Mesendoderm (in vitro differentiated cells): ENCODE results near the gene GMFB.

Experiments
- DNase-seq: peaks from one replicate; pipeline ENCODE4 v3.0.0; 2013
- H2AK5ac ChIP-seq: 2 replicates; pipeline ENCODE4 v1.6.1; 2013; ENCODE audit warnings: low read length, inconsistent platforms
- H2BK120ac ChIP-seq: 2 replicates; pipeline ENCODE4 v1.6.1; 2013; ENCODE audit warnings: low read depth, mild to moderate bottlenecking, low read length, moderate library complexity, mixed read lengths
- H2BK15ac ChIP-seq: replicated peaks from 2 replicates; pipeline ENCODE4 v1.6.1; 2013; ENCODE audit warnings: low read depth, mild to moderate bottlenecking, moderate library complexity
- H2BK5ac ChIP-seq: 2 replicates; pipeline ENCODE4 v1.6.1; 2013; ENCODE audit warnings: low read length, inconsistent platforms
- H3K18ac ChIP-seq: 2 replicates; pipeline ENCODE4 v1.6.1; 2013; ENCODE audit warnings: mild to moderate bottlenecking, low read length, mixed read lengths
- H3K23ac ChIP-seq: one replicate; pipeline ENCODE4 v1.6.1; 2013; ENCODE audit warnings: low read length
- H3K27ac ChIP-seq: 2 replicates; pipeline ENCODE4 v1.5.1; 2013; ENCODE audit warnings: low read depth, mild to moderate bottlenecking, inconsistent platforms, low read length, moderate library complexity
- H3K27me3 ChIP-seq: 2 replicates; pipeline ENCODE4 v1.6.1; 2013; ENCODE audit warnings: low read length, control low read depth, mild to moderate bottlenecking, inconsistent platforms; ENCODE audit not compliant: insufficient read depth, poor library complexity
- H3K36me3 ChIP-seq: 2 replicates; pipeline ENCODE4 v1.6.1; 2013; ENCODE audit warnings: low read length, inconsistent platforms; ENCODE audit not compliant: control insufficient read depth, insufficient read depth
- H3K4ac ChIP-seq: one replicate; pipeline ENCODE4 v1.6.1; 2013; ENCODE audit warnings: low read depth, mild to moderate bottlenecking, low read length, moderate library complexity
- H3K4me1 ChIP-seq: 2 replicates; pipeline ENCODE4 v1.6.1; 2013; ENCODE audit warnings: low read depth, low read length, inconsistent platforms; ENCODE audit not compliant: control insufficient read depth
- H3K4me2 ChIP-seq: 2 replicates; pipeline ENCODE4 v1.6.1; 2013; ENCODE audit warnings: low read length
- H3K4me3 ChIP-seq: 2 replicates; pipeline ENCODE4 v1.5.1; 2013; ENCODE audit warnings: mild to moderate bottlenecking, low read length
- H3K56ac ChIP-seq: one replicate; pipeline ENCODE4 v1.6.1; 2013; ENCODE audit warnings: low read length
- H3K79me1 ChIP-seq: 2 replicates; pipeline ENCODE4 v1.6.1; 2013; ENCODE audit warnings: low read length, inconsistent platforms
- H3K79me2 ChIP-seq: 2 replicates; pipeline ENCODE4 v1.6.1; 2013; ENCODE audit warnings: mild to moderate bottlenecking, low read length; ENCODE audit not compliant: control insufficient read depth, insufficient read depth
- H3K9ac ChIP-seq: 2 replicates; pipeline ENCODE4 v1.6.1; 2013; ENCODE audit warnings: low read length, inconsistent platforms
- H4K5ac ChIP-seq: one replicate; pipeline ENCODE4 v1.6.1; 2013; ENCODE audit warnings: low read length
- H4K8ac ChIP-seq: one replicate; pipeline ENCODE4 v1.6.1; 2013; ENCODE audit warnings: low read depth, mild to moderate bottlenecking, control low read depth, low read length, moderate library complexity
- WGBS: extraction: QIAGEN DNeasy Blood & Tissue Kit; methylation state at CpG from one replicate; pipeline ENCODE4 v1.1.7; 2013; ENCODE audit warnings: low lambda C conversion rate, missing lambda C conversion rate; ENCODE audit not compliant: insufficient coverage; ENCODE audit errors: extremely low coverage; 5-methylcytosine and 5-hydroxymethylcytosine counted together

GMFB gene

DNA sequence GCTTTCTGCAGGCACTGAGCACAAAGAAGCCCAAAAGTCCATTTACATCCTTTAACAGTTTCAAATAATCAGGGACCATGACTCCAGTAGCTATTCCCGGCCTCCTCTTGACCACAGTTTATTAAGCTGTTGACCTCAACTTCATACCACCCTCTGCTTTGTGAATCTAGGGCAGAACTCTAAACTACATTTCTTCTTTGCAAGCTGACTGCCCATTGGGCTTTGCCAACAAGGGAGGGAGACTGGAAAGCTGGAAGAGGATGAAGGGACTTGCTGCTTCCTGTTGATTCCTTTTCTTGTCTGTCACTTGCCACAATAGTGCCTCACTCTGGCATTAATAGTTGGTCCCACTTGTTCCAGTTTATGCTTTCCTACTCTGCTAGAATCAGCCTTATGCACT is 23.6 kb upstream of the GMFB start:
- no peak overlapping the region for H3K9ac ChIP-seq
- no peaks in the 10 kb centered on the region for H3K27me3 ChIP-seq
- peaks cover 19% of the 10 kb centered on the region for H3K79me1 ChIP-seq
- no peak for DNase-seq
- H2AK5ac ChIP-seq, result no peak overlapping the region
- peaks cover 5% of the 10 kb centered on the region for H3K4me1 ChIP-seq
- no peak overlapping the region for H4K5ac ChIP-seq
- no peak overlapping the region for H4K8ac ChIP-seq
- no CpG with 5 or more reads among the region's 1 CpG for whole genome bisulfite sequencing
- H3K23ac ChIP-seq, result no peak overlapping the region
- peak overlapping the region; percentile 15 for H3K56ac ChIP-seq
- H2BK15ac ChIP-seq, result no peak overlapping the region
- H2BK5ac ChIP-seq, result no peak overlapping the region
- H2BK120ac ChIP-seq, result no peak overlapping the region
- peaks cover 28% of the 10 kb centered on the region for H3K79me2 ChIP-seq
- H3K18ac ChIP-seq, result no peak overlapping the region
- no peak overlapping the region for H3K4me2 ChIP-seq
- no peak overlapping the region for H3K4ac ChIP-seq
- H3K27ac ChIP-seq, result no peak overlapping the region
- no peaks in the 10 kb centered on the region for H3K36me3 ChIP-seq
- H3K4me3 ChIP-seq, result no peak overlapping the region

DNA sequence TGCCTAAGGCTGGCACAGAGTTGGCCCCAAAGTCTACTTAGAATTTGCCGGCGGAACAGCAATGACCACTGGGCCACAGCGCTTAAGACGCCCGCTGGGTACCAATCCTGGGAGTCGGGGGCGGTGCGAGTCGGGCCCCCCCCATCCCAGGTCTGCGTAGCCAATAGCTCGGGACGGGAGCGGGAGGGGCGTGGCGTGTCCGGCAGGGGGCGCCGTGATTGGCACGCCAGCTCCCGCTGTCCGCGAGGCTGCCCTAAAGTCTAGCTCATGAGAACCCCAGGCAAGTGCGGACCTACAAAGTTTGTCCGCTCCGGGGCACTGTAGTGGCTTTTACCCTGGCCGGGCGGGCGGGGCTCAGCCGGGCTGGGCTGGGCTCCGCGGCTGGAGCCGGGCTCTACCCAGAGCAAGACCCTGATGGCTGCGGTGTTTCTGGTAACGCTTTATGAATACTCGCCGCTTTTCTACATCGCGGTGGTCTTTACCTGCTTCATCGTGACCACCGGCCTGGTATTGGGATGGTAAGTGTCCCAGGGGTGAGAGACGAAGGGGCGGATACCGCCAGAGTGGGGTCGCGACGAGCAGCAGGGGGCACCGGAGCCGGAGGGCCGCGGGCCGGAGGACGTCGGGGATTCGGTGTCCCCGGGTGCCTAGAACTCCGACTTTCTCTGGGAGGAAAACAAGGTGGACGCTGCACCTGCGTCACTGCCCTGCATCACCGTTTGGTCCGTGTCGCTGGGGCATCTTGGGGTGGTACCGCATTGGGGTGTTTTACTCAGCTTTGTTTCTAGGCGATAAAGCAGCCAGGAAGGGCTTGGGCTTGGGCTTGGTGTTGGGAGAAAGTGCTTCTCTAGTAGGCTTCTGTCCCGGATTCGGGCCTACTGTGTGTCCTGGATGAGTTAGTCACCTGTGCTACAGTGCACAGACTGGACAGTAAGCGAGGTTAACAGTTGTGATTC is 21.0 kb upstream of the GMFB start, which contains the start of gene CGRRF1:
Gene CGRRF1 (plus strand): TSS at position 361 of the 956 bp plus-strand sequence. CDS start 54 bp downstream, at position 415.
- H2BK120ac ChIP-seq, result no peak within 1 kb of the TSS
- peak; percentile 99 for DNase-seq
- peak within 1 kb of the TSS; percentile 88 for H3K56ac ChIP-seq
- H2AK5ac ChIP-seq, result no peak within 1 kb of the TSS
- no peaks in the 10 kb centered on the region for H3K36me3 ChIP-seq
- peaks cover 19% of the 10 kb centered on the region for H3K79me1 ChIP-seq
- no peak within 1 kb of the TSS for H4K5ac ChIP-seq
- peak within 1 kb of the TSS; percentile 70 for H4K8ac ChIP-seq
- H3K4ac ChIP-seq, result peak within 1 kb of the TSS; percentile 26
- no peak within 1 kb of the TSS for H3K27ac ChIP-seq
- peak within 1 kb of the TSS; percentile 24 for H3K18ac ChIP-seq
- H3K4me2 ChIP-seq, result peak within 1 kb of the TSS; percentile 87
- no peak within 1 kb of the TSS for H2BK5ac ChIP-seq
- no peak within 1 kb of the TSS for H2BK15ac ChIP-seq
- H3K4me3 ChIP-seq, result peak within 1 kb of the TSS; percentile 65
- peaks cover 28% of the 10 kb centered on the region for H3K79me2 ChIP-seq
- peaks cover 5% of the 10 kb centered on the region for H3K4me1 ChIP-seq
- no CpG with 5 or more reads among the region's 66 CpGs for WGBS
- H3K23ac ChIP-seq, result no peak within 1 kb of the TSS
- H3K9ac ChIP-seq, result peak within 1 kb of the TSS; percentile 75
- H3K27me3 ChIP-seq, result no peaks in the 10 kb centered on the region

DNA sequence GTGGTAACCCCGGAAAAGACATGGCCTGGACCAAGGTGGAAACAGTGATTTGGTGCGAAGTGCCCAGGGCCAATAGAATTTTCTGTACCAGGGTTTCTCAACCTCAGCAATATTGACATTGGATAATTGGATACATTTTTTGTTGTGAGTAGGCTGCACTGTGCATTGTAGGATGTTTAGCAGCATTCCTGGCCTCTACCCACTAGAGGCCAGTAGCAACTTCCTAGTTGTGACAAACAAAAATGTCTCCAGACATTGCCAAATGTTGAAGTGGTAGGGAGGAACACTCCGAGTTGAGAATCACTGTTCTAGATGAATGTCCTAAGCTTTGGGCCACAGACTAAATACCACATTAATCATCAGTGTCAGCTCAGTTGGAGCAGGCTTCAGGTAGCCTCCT is 14.7 kb upstream of the GMFB start:
- peak; percentile 58 for DNase-seq

DNA sequence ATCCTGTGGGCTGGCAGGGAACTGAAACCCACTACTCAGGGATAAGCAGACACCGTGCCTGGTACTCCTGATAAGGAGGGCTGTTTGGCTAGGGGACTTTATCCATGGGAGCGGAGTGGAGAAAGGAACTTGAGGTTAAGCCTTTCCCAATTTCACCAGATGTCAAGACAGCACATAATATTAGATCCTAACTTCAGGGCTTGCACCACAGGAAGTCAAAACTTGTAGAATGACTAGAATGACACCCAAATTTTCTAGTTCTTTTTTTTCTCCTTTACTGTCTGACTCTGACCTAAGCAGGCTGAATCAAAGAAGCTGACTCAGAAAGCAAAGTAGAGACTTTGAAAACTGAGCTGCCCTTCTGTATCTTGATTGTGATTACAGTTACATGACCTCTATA is 13.8 kb upstream of the GMFB start:
- H3K56ac ChIP-seq, result no peak overlapping the region
- no peak overlapping the region for H2BK120ac ChIP-seq
- no peak overlapping the region for H3K27ac ChIP-seq
- H3K4me1 ChIP-seq, result no peaks in the 10 kb centered on the region
- no peak overlapping the region for H2AK5ac ChIP-seq
- no peak overlapping the region for H2BK5ac ChIP-seq
- no peak overlapping the region for H3K23ac ChIP-seq
- H3K79me1 ChIP-seq, result no peaks in the 10 kb centered on the region
- no peaks in the 10 kb centered on the region for H3K27me3 ChIP-seq
- no CpG with 5 or more reads among the region's 2 CpGs for WGBS
- H4K8ac ChIP-seq, result no peak overlapping the region
- no peak overlapping the region for H2BK15ac ChIP-seq
- H3K9ac ChIP-seq, result no peak overlapping the region
- DNase-seq, result no peak
- no peak overlapping the region for H3K18ac ChIP-seq
- H3K4me2 ChIP-seq, result no peak overlapping the region
- H3K36me3 ChIP-seq, result no peaks in the 10 kb centered on the region
- H3K4ac ChIP-seq, result no peak overlapping the region
- no peak overlapping the region for H4K5ac ChIP-seq
- H3K79me2 ChIP-seq, result no peaks in the 10 kb centered on the region
- no peak overlapping the region for H3K4me3 ChIP-seq

More for the DNA sequence above, 14.7 kb upstream of the GMFB start:
- Histone ChIP-seq H3K27ac (no peak overlapping the region), H2BK15ac (no peak overlapping the region), H3K36me3 (no peaks in the 10 kb centered on the region), H3K4ac (no peak overlapping the region), H3K9ac (no peak overlapping the region), H4K5ac (no peak overlapping the region), H3K79me1 (no peaks in the 10 kb centered on the region), H3K4me3 (no peak overlapping the region), H2AK5ac (no peak overlapping the region), H3K27me3 (no peaks in the 10 kb centered on the region), H3K4me2 (no peak overlapping the region), H3K18ac (no peak overlapping the region), H3K4me1 (no peaks in the 10 kb centered on the region), H2BK120ac (no peak overlapping the region), H3K23ac (no peak overlapping the region), H4K8ac (no peak overlapping the region), H2BK5ac (no peak overlapping the region), H3K79me2 (no peaks in the 10 kb centered on the region), H3K56ac (no peak overlapping the region)
- WGBS, result no CpG with 5 or more reads among the region's 3 CpGs

DNA sequence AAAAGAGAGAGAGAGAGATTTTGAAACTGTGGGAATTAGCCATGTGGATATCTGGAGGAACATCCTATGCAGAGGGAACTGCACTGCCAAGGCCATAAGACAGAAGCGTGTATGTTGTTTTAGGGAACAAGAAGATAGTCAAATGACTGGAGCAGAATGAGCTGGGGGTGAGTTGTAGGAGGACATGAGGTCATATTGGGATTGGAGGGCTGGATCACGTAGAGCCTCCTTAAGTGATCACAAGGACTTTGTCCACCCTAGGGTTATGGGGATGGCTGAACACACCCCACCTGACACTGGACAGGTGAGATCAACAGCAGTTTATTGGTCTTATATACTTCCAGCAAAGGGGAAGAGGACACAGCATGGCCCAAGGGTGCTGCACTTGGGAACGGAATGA is 12.7 kb upstream of the GMFB start:
- Histone ChIP-seq H3K4me2 (no peak overlapping the region), H2AK5ac (no peak overlapping the region), H3K27me3 (no peaks in the 10 kb centered on the region), H3K4me3 (no peak overlapping the region), H2BK120ac (no peak overlapping the region), H3K27ac (no peak overlapping the region), H3K9ac (no peak overlapping the region), H3K18ac (no peak overlapping the region), H3K36me3 (no peaks in the 10 kb centered on the region), H2BK5ac (no peak overlapping the region), H3K79me1 (no peaks in the 10 kb centered on the region), H3K56ac (no peak overlapping the region), H4K8ac (no peak overlapping the region), H3K23ac (no peak overlapping the region), H3K79me2 (no peaks in the 10 kb centered on the region), H3K4ac (no peak overlapping the region), H4K5ac (no peak overlapping the region), H2BK15ac (no peak overlapping the region), H3K4me1 (no peaks in the 10 kb centered on the region)
- DNase-seq, result no peak
- no CpG with 5 or more reads among the region's 3 CpGs for WGBS
